Osteocyte (in vitro differentiated cells): ENCODE results near the gene PDE4D. TPM values are rescaled to one million over a fixed set of nuclear protein-coding genes. Genes with fewer than 3 reads are reported as not detected.

ENCODE experiments used
- DNase-seq: peaks from one replicate; pipeline ENCODE4 v3.0.0; 2021; ENCODE audit warnings: mixed read lengths; ENCODE audit not compliant: unreplicated experiment; ENCODE audit errors: extremely low spot score
- H3K27ac Mint-ChIP-seq: one replicate; pipeline ENCODE4 v1.8.0; 2021; ENCODE audit warnings: mild to moderate bottlenecking, mixed read lengths; ENCODE audit not compliant: unreplicated experiment
- H3K27me3 Mint-ChIP-seq: one replicate; pipeline ENCODE4 v1.8.0; 2021; ENCODE audit warnings: mixed read lengths; ENCODE audit not compliant: unreplicated experiment
- H3K36me3 Mint-ChIP-seq: one replicate; pipeline ENCODE4 v1.8.0; 2021; ENCODE audit warnings: mixed read lengths; ENCODE audit not compliant: unreplicated experiment
- H3K4me1 Mint-ChIP-seq: one replicate; pipeline ENCODE4 v1.8.0; 2021; ENCODE audit warnings: mixed read lengths; ENCODE audit not compliant: unreplicated experiment
- H3K4me3 Mint-ChIP-seq: one replicate; pipeline ENCODE4 v1.8.0; 2021; ENCODE audit warnings: mild to moderate bottlenecking, moderate library complexity, mixed read lengths; ENCODE audit not compliant: unreplicated experiment
- H3K9me3 Mint-ChIP-seq: one replicate; pipeline ENCODE4 v1.8.0; 2021; ENCODE audit warnings: mixed read lengths; ENCODE audit not compliant: unreplicated experiment
- total RNA-seq: library from RNA; stranded (reverse); gene quantifications from 2 replicates; pipeline ENCODE4 v1.2.1, GENCODE V29; 2021
- TF ChIP-seq, protein P1 (sequence below): fragments of 200-600 bp; sonication (generic); IDR thresholded peaks from 2 replicates; pipeline ENCODE4 v1.5.0; 2021; ENCODE audit warnings: antibody characterized with exemption, mild to moderate bottlenecking, moderate library complexity

Gene PDE4D
- total RNA-seq, 1 donor from 2014 or later, result 24.2 TPM

- Mint-ChIP-seq H3K4me1 (peaks cover 42% of the 10 kb centered on the region), H3K9me3 (no peaks in the 10 kb centered on the region), H3K27me3 (no peaks in the 10 kb centered on the region), H3K36me3 (no peaks in the 10 kb centered on the region), H3K27ac (peak overlapping the region; percentile 45), H3K4me3 (no peak overlapping the region)
- TF ChIP-seq, protein P1, sequence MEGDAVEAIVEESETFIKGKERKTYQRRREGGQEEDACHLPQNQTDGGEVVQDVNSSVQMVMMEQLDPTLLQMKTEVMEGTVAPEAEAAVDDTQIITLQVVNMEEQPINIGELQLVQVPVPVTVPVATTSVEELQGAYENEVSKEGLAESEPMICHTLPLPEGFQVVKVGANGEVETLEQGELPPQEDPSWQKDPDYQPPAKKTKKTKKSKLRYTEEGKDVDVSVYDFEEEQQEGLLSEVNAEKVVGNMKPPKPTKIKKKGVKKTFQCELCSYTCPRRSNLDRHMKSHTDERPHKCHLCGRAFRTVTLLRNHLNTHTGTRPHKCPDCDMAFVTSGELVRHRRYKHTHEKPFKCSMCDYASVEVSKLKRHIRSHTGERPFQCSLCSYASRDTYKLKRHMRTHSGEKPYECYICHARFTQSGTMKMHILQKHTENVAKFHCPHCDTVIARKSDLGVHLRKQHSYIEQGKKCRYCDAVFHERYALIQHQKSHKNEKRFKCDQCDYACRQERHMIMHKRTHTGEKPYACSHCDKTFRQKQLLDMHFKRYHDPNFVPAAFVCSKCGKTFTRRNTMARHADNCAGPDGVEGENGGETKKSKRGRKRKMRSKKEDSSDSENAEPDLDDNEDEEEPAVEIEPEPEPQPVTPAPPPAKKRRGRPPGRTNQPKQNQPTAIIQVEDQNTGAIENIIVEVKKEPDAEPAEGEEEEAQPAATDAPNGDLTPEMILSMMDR, result no peak
- DNase-seq, result no peak
Measured at GRCh38 chr5:59486508-59486907, 407.0 kb downstream of the PDE4D start.

DNA sequence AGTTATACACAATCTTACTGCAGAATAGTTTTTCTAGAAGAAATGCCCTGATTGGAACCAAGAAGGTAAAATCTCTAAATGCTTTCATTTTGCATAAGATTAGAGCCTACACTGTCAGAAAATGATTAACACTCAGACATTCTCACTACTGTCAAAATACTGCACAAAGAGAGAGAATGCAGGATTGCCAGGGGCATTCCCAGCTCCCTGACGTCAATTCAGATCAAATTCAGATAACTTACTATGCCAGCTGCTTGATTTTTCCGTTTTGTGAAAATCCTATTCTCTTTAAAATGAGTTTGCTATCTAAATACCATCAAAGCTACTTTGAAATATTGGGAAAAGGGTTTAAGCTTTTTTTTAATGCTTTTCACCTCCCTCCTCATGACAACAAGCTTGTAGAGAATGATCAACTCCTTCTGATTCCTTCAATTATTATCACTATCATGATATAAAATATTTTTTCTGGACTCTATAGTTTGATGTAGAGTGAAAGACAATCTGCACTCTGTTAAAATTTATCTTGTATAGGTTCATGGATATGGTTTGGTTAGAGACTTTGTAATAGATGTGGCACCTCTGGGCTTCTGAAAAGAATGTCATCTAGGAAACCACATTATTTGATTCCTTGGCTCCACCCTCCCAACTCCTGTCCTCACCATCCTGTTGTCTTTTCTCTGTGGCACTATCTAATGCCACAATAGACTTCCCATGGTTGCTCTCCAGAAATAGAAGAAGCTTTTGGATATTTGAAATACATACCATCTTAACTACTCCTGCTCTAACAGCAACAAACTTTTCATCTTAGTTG is 407.7 kb downstream of the PDE4D start:
- H3K4me1 Mint-ChIP-seq, result peaks cover 42% of the 10 kb centered on the region

DNA sequence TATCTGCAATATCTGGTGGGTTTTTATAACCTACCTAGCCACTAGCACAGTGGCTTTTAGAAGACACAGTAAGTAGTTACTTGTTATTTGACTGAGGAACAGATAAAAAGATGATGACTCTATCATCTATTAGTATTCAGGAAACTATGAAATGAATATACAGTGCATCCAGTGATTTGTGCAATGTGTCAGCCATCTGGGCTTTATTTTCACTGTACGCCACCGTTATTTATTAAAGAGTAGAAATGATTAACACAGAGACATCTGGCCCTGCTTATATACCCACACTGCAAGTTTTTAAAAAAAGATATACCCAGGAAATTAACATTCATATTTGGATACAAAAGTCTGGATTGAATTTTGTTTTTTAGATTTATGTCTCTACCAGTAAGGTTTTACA is 408.4 kb downstream of the PDE4D start:
- Mint-ChIP-seq H3K27ac (peak overlapping the region; percentile 71), H3K36me3 (no peaks in the 10 kb centered on the region), H3K4me3 (no peak overlapping the region), H3K9me3 (no peaks in the 10 kb centered on the region), H3K4me1 (peaks cover 42% of the 10 kb centered on the region), H3K27me3 (no peaks in the 10 kb centered on the region)
- no peak for DNase-seq
- TF ChIP-seq, protein P1, result no peak

More for the DNA sequence above, 407.7 kb downstream of the PDE4D start:
- H3K27ac Mint-ChIP-seq, result peak overlapping the region; percentile 45
- H3K27me3 Mint-ChIP-seq, result no peaks in the 10 kb centered on the region
- DNase-seq, result no peak
- TF ChIP-seq, protein P1, result no peak
- no peaks in the 10 kb centered on the region for H3K9me3 Mint-ChIP-seq
- no peaks in the 10 kb centered on the region for H3K36me3 Mint-ChIP-seq
- peak overlapping the region; percentile 46 for H3K4me3 Mint-ChIP-seq

DNA sequence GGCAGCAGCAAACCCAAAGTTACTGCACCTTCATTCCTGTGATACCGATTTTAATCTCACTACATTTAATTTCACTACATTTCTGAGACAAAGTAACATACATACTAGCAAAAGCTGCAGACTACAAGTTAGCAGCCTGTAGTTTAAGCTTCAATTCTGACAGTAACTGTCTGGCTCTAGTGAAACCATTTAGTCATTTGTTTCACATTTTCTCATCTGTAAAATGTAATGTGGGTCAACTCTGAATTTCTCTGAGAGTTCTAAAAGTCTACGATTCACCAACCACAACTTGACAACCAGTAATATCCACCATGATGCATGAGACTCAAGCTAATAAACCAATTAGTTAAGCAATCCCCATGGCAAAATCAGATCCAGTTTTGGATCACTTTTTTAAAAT is 408.9 kb downstream of the PDE4D start:
- no peaks in the 10 kb centered on the region for H3K9me3 Mint-ChIP-seq
- peaks cover 39% of the 10 kb centered on the region for H3K4me1 Mint-ChIP-seq
- peak overlapping the region; percentile 64 for H3K27ac Mint-ChIP-seq
- H3K27me3 Mint-ChIP-seq, result no peaks in the 10 kb centered on the region
- no peak for DNase-seq
- no peak overlapping the region for H3K4me3 Mint-ChIP-seq
- TF ChIP-seq, protein P1, result no peak
- no peaks in the 10 kb centered on the region for H3K36me3 Mint-ChIP-seq

- Mint-ChIP-seq H3K36me3 (no peaks in the 10 kb centered on the region), H3K27ac (peak overlapping the region; percentile 64), H3K4me1 (peaks cover 35% of the 10 kb centered on the region), H3K4me3 (no peak overlapping the region), H3K9me3 (no peaks in the 10 kb centered on the region), H3K27me3 (no peaks in the 10 kb centered on the region)
- no peak for DNase-seq
- TF ChIP-seq, protein P1, result no peak
Measured at GRCh38 chr5:59483971-59484472, 409.5 kb downstream of the PDE4D start.
